Measurements from ENCODE around the gene KCNQ1. TPM values are rescaled to one million over a fixed set of nuclear protein-coding genes. Genes with fewer than 3 reads are reported as not detected.

KCNQ1 gene
- total RNA-seq, 1 experiment from 2014 or later: not detected

- H3K27ac Mint-ChIP-seq (ENCODE audit: low read depth, unreplicated experiment): no peak overlapping the region
- H3K4me1 Mint-ChIP-seq (ENCODE audit: insufficient read depth, unreplicated experiment): no peaks in the 10 kb centered on the region
- no peaks in the 10 kb centered on the region for H3K27me3 Mint-ChIP-seq (ENCODE audit: insufficient read depth, unreplicated experiment)
- no peak overlapping the region for H3K4me3 Mint-ChIP-seq (ENCODE audit: unreplicated experiment)
- TF ChIP-seq, protein P1, sequence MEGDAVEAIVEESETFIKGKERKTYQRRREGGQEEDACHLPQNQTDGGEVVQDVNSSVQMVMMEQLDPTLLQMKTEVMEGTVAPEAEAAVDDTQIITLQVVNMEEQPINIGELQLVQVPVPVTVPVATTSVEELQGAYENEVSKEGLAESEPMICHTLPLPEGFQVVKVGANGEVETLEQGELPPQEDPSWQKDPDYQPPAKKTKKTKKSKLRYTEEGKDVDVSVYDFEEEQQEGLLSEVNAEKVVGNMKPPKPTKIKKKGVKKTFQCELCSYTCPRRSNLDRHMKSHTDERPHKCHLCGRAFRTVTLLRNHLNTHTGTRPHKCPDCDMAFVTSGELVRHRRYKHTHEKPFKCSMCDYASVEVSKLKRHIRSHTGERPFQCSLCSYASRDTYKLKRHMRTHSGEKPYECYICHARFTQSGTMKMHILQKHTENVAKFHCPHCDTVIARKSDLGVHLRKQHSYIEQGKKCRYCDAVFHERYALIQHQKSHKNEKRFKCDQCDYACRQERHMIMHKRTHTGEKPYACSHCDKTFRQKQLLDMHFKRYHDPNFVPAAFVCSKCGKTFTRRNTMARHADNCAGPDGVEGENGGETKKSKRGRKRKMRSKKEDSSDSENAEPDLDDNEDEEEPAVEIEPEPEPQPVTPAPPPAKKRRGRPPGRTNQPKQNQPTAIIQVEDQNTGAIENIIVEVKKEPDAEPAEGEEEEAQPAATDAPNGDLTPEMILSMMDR (IDR thresholded peaks at IDR 0.05; ENCODE audit: unreplicated experiment): no peak
- no TSS peak for BruUV-seq (replicated peaks)
- no peaks in the 10 kb centered on the region for H3K36me3 Mint-ChIP-seq (ENCODE audit: insufficient read depth, unreplicated experiment)
- no peak for DNase-seq (ENCODE audit: unreplicated experiment)
- ChIA-PET POLR2A (no interaction called here), CTCF (interaction anchor here (0.9 kb wide), 1 partner anchor 100 kb away, joined by 4 read pairs; no protein-coding TSS in a partner anchor)
- H3K9me3 Mint-ChIP-seq (ENCODE audit: unreplicated experiment): no peaks in the 10 kb centered on the region
- intact Hi-C loops (cut with micrococcal nuclease): no loop called here
These were observed 11.5 kb upstream of the KCNQ1 start for GRCh38 chr11:2433106-2433925.

- CTCF ChIA-PET: no interaction called here
- TF ChIP-seq, protein P1 (IDR thresholded peaks at IDR 0.05; ENCODE audit: unreplicated experiment): no peak
- intact Hi-C loops (cut with micrococcal nuclease): no loop called here
These were observed 10.8 kb upstream of the KCNQ1 start for GRCh38 chr11:2434008-2434407.

GRCh38 chr11:2434506-2435255 lies 10.1 kb upstream of the KCNQ1 start:
- H3K4me3 Mint-ChIP-seq (ENCODE audit: unreplicated experiment): no peak overlapping the region
- ChIA-PET CTCF (no interaction called here), POLR2A (no interaction called here)
- H3K27me3 Mint-ChIP-seq (ENCODE audit: insufficient read depth, unreplicated experiment): no peaks in the 10 kb centered on the region
- intact Hi-C loops (cut with micrococcal nuclease): no loop called here
- H3K9me3 Mint-ChIP-seq (ENCODE audit: unreplicated experiment): no peaks in the 10 kb centered on the region
- TF ChIP-seq, protein P1 (IDR thresholded peaks at IDR 0.05; ENCODE audit: unreplicated experiment): no peak
- DNase-seq (ENCODE audit: unreplicated experiment): no peak
- no peaks in the 10 kb centered on the region for H3K36me3 Mint-ChIP-seq (ENCODE audit: insufficient read depth, unreplicated experiment)
- H3K4me1 Mint-ChIP-seq (ENCODE audit: insufficient read depth, unreplicated experiment): no peaks in the 10 kb centered on the region
- H3K27ac Mint-ChIP-seq (ENCODE audit: low read depth, unreplicated experiment): no peak overlapping the region
- no TSS peak for BruUV-seq (replicated peaks)

More at GRCh38 chr11:2434008-2434407, 10.8 kb upstream of the KCNQ1 start:
- DNase-seq (ENCODE audit: unreplicated experiment): no peak
- Mint-ChIP-seq H3K27ac (ENCODE audit: low read depth, unreplicated experiment) (no peak overlapping the region), H3K36me3 (ENCODE audit: insufficient read depth, unreplicated experiment) (no peaks in the 10 kb centered on the region), H3K4me1 (ENCODE audit: insufficient read depth, unreplicated experiment) (no peaks in the 10 kb centered on the region), H3K4me3 (ENCODE audit: unreplicated experiment) (no peak overlapping the region), H3K27me3 (ENCODE audit: insufficient read depth, unreplicated experiment) (no peaks in the 10 kb centered on the region), H3K9me3 (ENCODE audit: unreplicated experiment) (no peaks in the 10 kb centered on the region)
- POLR2A ChIA-PET: no interaction called here
- no TSS peak for BruUV-seq (replicated peaks)

DNA sequence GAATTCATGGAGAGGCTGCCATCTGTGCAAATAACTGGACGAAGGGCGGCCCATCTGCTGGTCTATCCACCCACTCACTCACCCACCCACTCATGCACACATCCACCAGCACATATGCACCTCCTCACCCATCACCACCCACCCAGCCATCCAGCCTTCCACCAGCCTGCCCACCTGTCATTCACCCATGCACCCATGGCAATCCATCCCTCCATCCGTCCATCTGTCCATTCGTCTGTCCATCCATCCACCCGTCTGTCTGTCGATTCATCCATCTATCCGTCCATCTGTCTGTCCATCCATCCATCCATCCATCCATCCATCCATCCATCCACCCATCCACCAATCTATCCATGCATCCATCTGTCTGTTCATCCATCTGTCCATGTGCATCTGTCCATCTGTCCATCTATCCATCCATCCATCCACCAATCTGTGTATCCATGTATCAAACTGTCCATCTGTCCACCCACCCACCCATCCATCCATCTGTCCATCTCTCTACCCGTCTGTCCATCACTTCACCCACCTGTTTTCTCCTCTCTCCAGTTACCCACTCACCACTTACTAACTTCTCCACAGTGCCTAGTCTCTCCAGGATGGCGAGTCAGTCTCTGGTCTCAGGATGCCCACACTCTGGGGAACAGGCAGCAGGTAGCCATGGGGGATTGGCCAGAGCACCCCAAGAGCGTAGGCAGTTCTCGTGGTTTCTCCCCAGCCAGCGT lies 9.4 kb upstream of the KCNQ1 start:
- POLR2A ChIA-PET: no interaction called here
- Mint-ChIP-seq H3K4me3 (ENCODE audit: unreplicated experiment) (no peak overlapping the region), H3K27me3 (ENCODE audit: insufficient read depth, unreplicated experiment) (no peaks in the 10 kb centered on the region), H3K9me3 (ENCODE audit: unreplicated experiment) (no peaks in the 10 kb centered on the region), H3K36me3 (ENCODE audit: insufficient read depth, unreplicated experiment) (no peaks in the 10 kb centered on the region), H3K27ac (ENCODE audit: low read depth, unreplicated experiment) (no peak overlapping the region), H3K4me1 (ENCODE audit: insufficient read depth, unreplicated experiment) (no peaks in the 10 kb centered on the region)
- TF ChIP-seq, protein P1 (IDR thresholded peaks at IDR 0.05; ENCODE audit: unreplicated experiment): no peak
- no peak for DNase-seq (ENCODE audit: unreplicated experiment)
- intact Hi-C loops (cut with micrococcal nuclease): no loop called here
- no TSS peak for BruUV-seq (replicated peaks)
- CTCF ChIA-PET: interaction anchor here (1.5 kb wide), 1 partner anchor 15 kb away, joined by 5 read pairs; no protein-coding TSS in a partner anchor

All from MCF 10A (cell line).